CD14-positive monocyte (primary cell): ENCODE results near the gene UBE2G1. TPM values are rescaled to one million over a fixed set of nuclear protein-coding genes. Genes with fewer than 3 reads are reported as not detected.

Source experiments
- DNase-seq, 3 donors: peaks; one replicate each; pipeline ENCODE4 v3.0.0-alpha.2; 2011 to 2022
- H2AFZ ChIP-seq: 2 replicates; pipeline ENCODE4 v1.6.0; 2012; ENCODE audit warnings: mild to moderate bottlenecking, low read depth, low read length, inconsistent platforms; ENCODE audit not compliant: insufficient read depth, poor library complexity, severe bottlenecking
- H3K27ac ChIP-seq, 2 donors: 1 replicate in 1 of 2; 2 replicates in 1 of 2; pipeline ENCODE4 v1.5.1; 2012 to 2013; ENCODE audit warnings: low read length in 2 of 2, control low read depth in 1 of 2, inconsistent platforms in 1 of 2, low read depth in 1 of 2, mild to moderate bottlenecking in 1 of 2
- H3K27me3 ChIP-seq, 2 donors: one replicate each; pipeline versions ENCODE4 v1.6.0 to v1.6.1; 2011 to 2013; ENCODE audit warnings: low read length in 2 of 2; ENCODE audit not compliant: control insufficient read depth in 2 of 2, insufficient read depth in 2 of 2
- H3K36me3 ChIP-seq, 2 donors: replicated peaks in 1 of 2; 1 replicate in 1 of 2; 2 replicates in 1 of 2; pipeline versions ENCODE4 v1.5.1 to v1.6.1; 2012 to 2013; ENCODE audit warnings: low read length in 2 of 2, control low read depth in 1 of 2, inconsistent platforms in 1 of 2, mild to moderate bottlenecking in 1 of 2; ENCODE audit not compliant: insufficient read depth in 2 of 2, control insufficient read depth in 1 of 2
- H3K4me1 ChIP-seq, 2 donors: 1 replicate in 1 of 2; 2 replicates in 1 of 2; pipeline versions ENCODE4 v1.5.1 to v1.6.1; 2012 to 2013; ENCODE audit warnings: low read length in 2 of 2, control low read depth in 1 of 2, inconsistent platforms in 1 of 2, mild to moderate bottlenecking in 1 of 2, moderate library complexity in 1 of 2; ENCODE audit not compliant: insufficient read depth in 2 of 2, control insufficient read depth in 1 of 2
- H3K4me2 ChIP-seq: replicated peaks from 2 replicates; pipeline ENCODE3; 2012; ENCODE audit warnings: low read length, moderate library complexity, mild to moderate bottlenecking; ENCODE audit not compliant: poor library complexity, severe bottlenecking; ENCODE audit errors: extremely low read depth
- H3K4me3 ChIP-seq, 3 experiments: fragments of 200-600 bp in 1 of 3; sonication (generic) in 1 of 3; replicated peaks in 1 of 3; 1 replicate in 2 of 3; 2 replicates in 1 of 3; pipeline ENCODE4 v1.5.1; 2011 to 2013; ENCODE audit warnings: low read length in 3 of 3, mild to moderate bottlenecking in 3 of 3, control low read depth in 2 of 3, low read depth in 2 of 3, inconsistent platforms in 1 of 3, moderate library complexity in 1 of 3
- H3K79me2 ChIP-seq: 2 replicates; pipeline ENCODE4 v1.6.0; 2012; ENCODE audit warnings: mild to moderate bottlenecking, control low read depth, inconsistent platforms, low read length, moderate library complexity; ENCODE audit not compliant: insufficient read depth
- H3K9ac ChIP-seq: 2 replicates; pipeline ENCODE4 v1.6.0; 2017; ENCODE audit warnings: low read length, mild to moderate bottlenecking; ENCODE audit not compliant: insufficient read depth, poor library complexity, severe bottlenecking
- H3K9me3 ChIP-seq, 2 donors: replicated peaks in 1 of 2; 1 replicate in 1 of 2; 2 replicates in 1 of 2; pipeline versions ENCODE4 v1.5.1 to v1.6.1; 2012 to 2013; ENCODE audit warnings: low read length in 2 of 2, control low read depth in 1 of 2; ENCODE audit not compliant: control insufficient read depth in 1 of 2, insufficient read depth in 1 of 2
- H4K20me1 ChIP-seq: 2 replicates; pipeline ENCODE4 v1.6.0; 2012; ENCODE audit warnings: mild to moderate bottlenecking, low read length, control low read depth, moderate library complexity; ENCODE audit not compliant: insufficient read depth
- H3K27ac Mint-ChIP-seq, 7 donors: one replicate each; pipeline ENCODE4 v1.8.0; 2020; ENCODE audit warnings: mild to moderate bottlenecking in 7 of 7, mixed read lengths in 7 of 7, moderate library complexity in 6 of 7, inconsistent platforms in 2 of 7
- H3K27me3 Mint-ChIP-seq, 3 donors: one replicate each; pipeline ENCODE4 v1.8.0; 2021 to 2022; ENCODE audit warnings: low read depth in 3 of 3, mild to moderate bottlenecking in 3 of 3, mixed read lengths in 3 of 3, moderate library complexity in 3 of 3, inconsistent platforms in 1 of 3
- H3K36me3 Mint-ChIP-seq, 2 donors: one replicate each; pipeline ENCODE4 v1.8.0; 2020; ENCODE audit warnings: mixed read lengths in 2 of 2, inconsistent platforms in 1 of 2, mild to moderate bottlenecking in 1 of 2
- H3K4me1 Mint-ChIP-seq: one replicate; pipeline ENCODE4 v1.8.0; 2020; ENCODE audit warnings: mild to moderate bottlenecking, mixed read lengths
- H3K4me3 Mint-ChIP-seq, 2 donors: one replicate each; pipeline ENCODE4 v1.8.0; 2020; ENCODE audit warnings: mild to moderate bottlenecking in 2 of 2, mixed read lengths in 2 of 2, moderate library complexity in 1 of 2
- H3K9me3 Mint-ChIP-seq, 7 donors: one replicate each; pipeline ENCODE4 v1.8.0; 2020 to 2022; ENCODE audit warnings: mixed read lengths in 7 of 7, mild to moderate bottlenecking in 6 of 7, moderate library complexity in 6 of 7, inconsistent platforms in 2 of 7
- WGBS: methylation state at CpG from one replicate; pipeline ENCODE4 v1.1.5; 2013; ENCODE audit warnings: missing lambda C conversion rate; ENCODE audit not compliant: insufficient coverage; 5-methylcytosine and 5-hydroxymethylcytosine counted together
- intact Hi-C, 2 donors: fragments of 100-400 bp; cut with micrococcal nuclease; formaldehyde crosslinking; loops; one replicate each; pipeline versions ENCODE4 v1.15.0 to v1.15.1; 2023
- polyA plus RNA-seq, 3 donors: library from polyadenylated mRNA; depleted of rRNA in 1 of 3; unstranded in 2 of 3; stranded (reverse) in 1 of 3; fragments of 300-500 nt in 2 of 3; fragments of >200 nt in 1 of 3; fragmentation: Illumina TruSeq in 2 of 3; gene quantifications; 1 replicate in 2 of 3; 2 replicates in 1 of 3; pipeline ENCODE4 v1.2.3, GENCODE V29; 2012 to 2021
- TF ChIP-seq, protein P1 (sequence below): fragments of 200-600 bp; IDR thresholded peaks from one replicate; pipeline ENCODE4 v1.8.0; 2022; ENCODE audit warnings: antibody characterized with exemption, mild to moderate bottlenecking

UBE2G1 gene
- polyA plus RNA-seq, 3 donors: 18.3 to 41.4 (median 29.3) TPM

DNA sequence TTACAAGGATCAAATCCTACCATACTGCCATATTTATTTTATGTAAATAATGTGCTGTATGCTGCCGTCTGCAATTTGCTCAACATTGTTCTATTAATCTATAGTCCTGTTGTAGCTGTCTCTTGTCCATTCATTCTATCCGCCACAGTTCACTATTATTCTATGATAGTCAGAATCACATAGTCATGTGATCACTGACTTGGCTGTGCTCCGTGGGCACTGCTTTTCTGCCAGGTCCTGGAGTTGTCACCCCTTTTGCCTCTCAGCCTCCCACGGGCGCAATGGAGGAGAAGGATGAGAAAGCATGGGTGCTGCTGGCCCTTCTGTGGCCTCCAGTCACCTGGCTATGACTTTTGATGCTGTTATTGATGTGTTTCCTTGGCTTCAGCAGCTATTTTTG is 65.4 kb downstream of the UBE2G1 start:
- no peaks in the 10 kb centered on the region for H3K4me1 Mint-ChIP-seq
- H3K4me3 ChIP-seq: no peak overlapping the region
- WGBS: 86% methylated on average over 1 of the region's 5 CpGs
- no peaks in the 10 kb centered on the region for H3K27me3 ChIP-seq
- H3K4me2 ChIP-seq: no peak overlapping the region
- H3K36me3 Mint-ChIP-seq: peaks cover 44 to 48% of the 10 kb centered on the region in 2 donors
- H3K27ac Mint-ChIP-seq: no peak overlapping the region
- H3K9ac ChIP-seq: no peak overlapping the region
- H4K20me1 ChIP-seq: peaks cover 70% of the 10 kb centered on the region
- no peak overlapping the region for H2AFZ ChIP-seq
- peaks cover 5% of the 10 kb centered on the region for H3K79me2 ChIP-seq
- no peaks in the 10 kb centered on the region for H3K27me3 Mint-ChIP-seq
- intact Hi-C loops: no loop called here
- TF ChIP-seq, protein P1, sequence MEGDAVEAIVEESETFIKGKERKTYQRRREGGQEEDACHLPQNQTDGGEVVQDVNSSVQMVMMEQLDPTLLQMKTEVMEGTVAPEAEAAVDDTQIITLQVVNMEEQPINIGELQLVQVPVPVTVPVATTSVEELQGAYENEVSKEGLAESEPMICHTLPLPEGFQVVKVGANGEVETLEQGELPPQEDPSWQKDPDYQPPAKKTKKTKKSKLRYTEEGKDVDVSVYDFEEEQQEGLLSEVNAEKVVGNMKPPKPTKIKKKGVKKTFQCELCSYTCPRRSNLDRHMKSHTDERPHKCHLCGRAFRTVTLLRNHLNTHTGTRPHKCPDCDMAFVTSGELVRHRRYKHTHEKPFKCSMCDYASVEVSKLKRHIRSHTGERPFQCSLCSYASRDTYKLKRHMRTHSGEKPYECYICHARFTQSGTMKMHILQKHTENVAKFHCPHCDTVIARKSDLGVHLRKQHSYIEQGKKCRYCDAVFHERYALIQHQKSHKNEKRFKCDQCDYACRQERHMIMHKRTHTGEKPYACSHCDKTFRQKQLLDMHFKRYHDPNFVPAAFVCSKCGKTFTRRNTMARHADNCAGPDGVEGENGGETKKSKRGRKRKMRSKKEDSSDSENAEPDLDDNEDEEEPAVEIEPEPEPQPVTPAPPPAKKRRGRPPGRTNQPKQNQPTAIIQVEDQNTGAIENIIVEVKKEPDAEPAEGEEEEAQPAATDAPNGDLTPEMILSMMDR: no peak
- H3K36me3 ChIP-seq: peaks cover 22 to 53% of the 10 kb centered on the region in 2 donors
- no peaks in the 10 kb centered on the region for H3K4me1 ChIP-seq
- no peak for DNase-seq
- H3K4me3 Mint-ChIP-seq: no peak overlapping the region
- no peaks in the 10 kb centered on the region for H3K9me3 ChIP-seq
- no peaks in the 10 kb centered on the region for H3K9me3 Mint-ChIP-seq
- no peak overlapping the region for H3K27ac ChIP-seq

DNA sequence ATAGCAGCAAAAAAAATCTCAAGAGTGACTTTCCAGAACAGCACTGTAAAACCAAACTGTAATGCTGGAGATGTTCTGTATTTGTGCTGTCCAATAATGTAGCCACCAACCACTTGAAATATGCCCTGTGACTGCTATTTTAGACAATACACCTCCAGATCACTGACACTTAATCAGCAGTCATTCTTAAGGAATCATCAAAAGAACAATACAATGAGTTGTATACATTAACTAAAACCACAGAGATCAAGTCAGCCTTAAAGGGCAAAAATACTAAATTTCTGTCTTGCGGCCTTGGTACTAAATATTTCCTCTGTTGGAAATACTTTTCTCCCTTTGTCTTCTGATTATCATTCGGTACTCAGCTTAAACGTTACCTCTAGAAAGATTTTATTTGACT is 69.1 kb downstream of the UBE2G1 start:
- Mint-ChIP-seq H3K27ac (no peak overlapping the region), H3K9me3 (no peaks in the 10 kb centered on the region), H3K36me3 (peaks cover 47 to 54% of the 10 kb centered on the region in 2 donors), H3K4me1 (peaks cover 2% of the 10 kb centered on the region), H3K4me3 (no peak overlapping the region), H3K27me3 (no peaks in the 10 kb centered on the region)
- Histone ChIP-seq H3K4me3 (no peak overlapping the region), H4K20me1 (peaks cover 55% of the 10 kb centered on the region), H3K4me1 (no peaks in the 10 kb centered on the region), H3K27ac (no peak overlapping the region), H3K9ac (no peak overlapping the region), H2AFZ (no peak overlapping the region), H3K9me3 (no peaks in the 10 kb centered on the region), H3K27me3 (no peaks in the 10 kb centered on the region), H3K4me2 (no peak overlapping the region), H3K79me2 (no peaks in the 10 kb centered on the region), H3K36me3 (peaks cover 13 to 54% of the 10 kb centered on the region in 2 donors)
- no CpG with 5 or more reads among the region's 3 CpGs for WGBS
- DNase-seq: no peak
- intact Hi-C loops: loop anchor here in 1 of 2 donors (10.0 kb wide), 1 partner anchor 73 kb away; no protein-coding TSS in a partner anchor
- TF ChIP-seq, protein P1: no peak
